CD4-positive, alpha-beta memory T cell (primary cell): Measurements from ENCODE around the gene RTP3. TPM values are rescaled to one million over a fixed set of nuclear protein-coding genes. Genes with fewer than 3 reads are reported as not detected.

ENCODE experiments used
- CTCF ChIA-PET: fragments of 350-600 bp; sonication (Branson Sonifier 250); formaldehyde crosslinking; loops from one replicate; lab custom pipeline; 2021; ENCODE audit warnings: inconsistent platforms; ENCODE audit not compliant: partially characterized antibody; lab: Charles Lee
- POLR2A ChIA-PET: fragments of 350-600 bp; sonication (Branson Sonifier 250); formaldehyde crosslinking; loops from one replicate; lab custom pipeline; 2021; ENCODE audit not compliant: partially characterized antibody; lab: Charles Lee
- DNase-seq, 5 donors: peaks; one replicate each; pipeline versions ENCODE4 v3.0.0 to v3.0.0-alpha.2; 2020 to 2022; ENCODE audit warnings: mixed read lengths in 1 of 5
- H3K27ac ChIP-seq: one replicate; pipeline ENCODE4 v1.7.0; 2013; ENCODE audit warnings: low read depth, low read length
- H3K27me3 ChIP-seq: 2 replicates; pipeline ENCODE4 v1.7.0; 2013; ENCODE audit warnings: mild to moderate bottlenecking, low read length, moderate library complexity; ENCODE audit not compliant: insufficient read depth
- H3K36me3 ChIP-seq: 2 replicates; pipeline ENCODE4 v1.7.0; 2013; ENCODE audit warnings: mild to moderate bottlenecking, low read length, moderate library complexity; ENCODE audit not compliant: insufficient read depth
- H3K4me1 ChIP-seq: 2 replicates; pipeline ENCODE4 v1.7.0; 2013; ENCODE audit warnings: mild to moderate bottlenecking, low read length, moderate library complexity; ENCODE audit not compliant: insufficient read depth
- H3K4me3 ChIP-seq, 2 donors: one replicate each; pipeline ENCODE4 v1.7.0; 2013; ENCODE audit warnings: low read length in 2 of 2, mild to moderate bottlenecking in 1 of 2
- H3K9me3 ChIP-seq, 2 donors: one replicate each; pipeline ENCODE4 v1.7.0; 2013; ENCODE audit warnings: low read length in 2 of 2, control low read depth in 1 of 2; ENCODE audit not compliant: control insufficient read depth in 1 of 2
- H3K27ac Mint-ChIP-seq, 7 donors: one replicate each; pipeline ENCODE4 v1.8.0; 2020 to 2021; ENCODE audit warnings: mixed read lengths in 7 of 7, mild to moderate bottlenecking in 6 of 7, inconsistent platforms in 3 of 7, moderate library complexity in 3 of 7
- H3K27me3 Mint-ChIP-seq, 2 donors: one replicate each; pipeline ENCODE4 v1.8.0; 2020 to 2021; ENCODE audit warnings: mixed read lengths in 2 of 2
- H3K36me3 Mint-ChIP-seq, 2 donors: one replicate each; pipeline ENCODE4 v1.8.0; 2020 to 2021; ENCODE audit warnings: mixed read lengths in 2 of 2, inconsistent platforms in 1 of 2, mild to moderate bottlenecking in 1 of 2
- H3K4me1 Mint-ChIP-seq, 4 donors: one replicate each; pipeline ENCODE4 v1.8.0; 2020 to 2021; ENCODE audit warnings: mixed read lengths in 4 of 4, mild to moderate bottlenecking in 1 of 4
- H3K4me3 Mint-ChIP-seq, 8 donors: one replicate each; pipeline ENCODE4 v1.8.0; 2020 to 2021; ENCODE audit warnings: mixed read lengths in 8 of 8, mild to moderate bottlenecking in 7 of 8, moderate library complexity in 6 of 8, inconsistent platforms in 3 of 8
- H3K9me3 Mint-ChIP-seq, 8 donors: one replicate each; pipeline ENCODE4 v1.8.0; 2020 to 2021; ENCODE audit warnings: mixed read lengths in 8 of 8, mild to moderate bottlenecking in 5 of 8, inconsistent platforms in 3 of 8, moderate library complexity in 1 of 8
- intact Hi-C: fragments of 100-400 bp; cut with micrococcal nuclease; formaldehyde crosslinking; loops from one replicate; pipeline ENCODE4 v1.15.1; 2023
- polyA plus RNA-seq, 2 donors: library from polyadenylated mRNA; unstranded; fragments of 300-500 nt; fragmentation: Illumina TruSeq; gene quantifications; one replicate each; pipeline ENCODE4 v1.2.3, GENCODE V29; 2021
- total RNA-seq, 2 experiments: library from RNA; stranded (reverse); gene quantifications; one replicate each; pipeline ENCODE4 v1.2.3, GENCODE V29; 2021

RTP3 gene
- total and polyA plus RNA-seq, 4 experiments from 2014 or later, result not detected

DNA sequence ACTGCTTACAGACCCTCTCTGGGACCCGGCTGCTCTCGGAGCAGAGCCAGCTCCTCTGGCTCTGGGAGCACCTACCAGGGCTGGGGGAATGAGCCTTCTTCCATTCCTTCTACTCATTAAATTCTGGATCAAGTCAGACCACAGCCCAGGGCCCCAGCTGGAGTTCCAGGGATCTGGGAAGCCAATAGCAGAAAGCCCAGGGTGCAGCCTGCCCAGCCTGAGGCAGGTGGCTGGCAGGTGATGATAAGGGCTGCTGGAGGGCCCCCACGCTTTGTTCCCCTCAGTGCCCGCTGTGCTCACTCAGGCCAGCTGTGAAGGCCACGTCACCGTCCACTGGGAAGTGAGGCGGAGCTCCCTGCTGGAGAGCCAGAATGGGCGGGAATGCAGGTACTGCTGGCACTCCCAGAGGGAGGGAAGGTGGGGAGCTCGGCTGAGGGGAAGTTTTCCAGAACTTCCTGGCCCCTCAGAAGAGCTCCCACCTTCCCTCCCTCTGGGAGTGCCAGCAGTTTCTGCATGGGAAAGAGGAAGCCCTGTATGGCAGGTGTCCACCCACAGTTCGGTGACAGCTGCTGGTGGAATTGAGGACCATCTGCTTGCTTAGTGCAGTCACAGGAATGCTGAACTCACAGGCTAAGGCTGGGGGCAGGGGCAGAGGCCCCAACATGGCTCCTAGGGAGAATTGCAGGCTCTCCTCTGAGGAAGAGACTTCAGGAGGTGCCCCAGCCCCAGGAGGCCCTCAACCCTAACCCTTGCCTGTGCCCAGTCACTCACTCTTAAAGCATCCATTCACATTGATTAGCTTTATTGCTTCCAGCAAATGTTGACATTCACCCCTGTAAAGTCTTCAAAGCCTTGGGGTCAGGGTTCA, 12.6 kb upstream of the RTP3 start:
- CTCF ChIA-PET, result interaction anchor here (1.3 to 12.2 kb wide), 4 partner anchors 9 to 146 kb away, joined by 3 to 331 read pairs (median 134); no protein-coding TSS in a partner anchor
- intact Hi-C loops, result no loop called here
- Mint-ChIP-seq H3K27me3 (peaks cover 0 to 5% of the 10 kb centered on the region in 2 donors), H3K27ac (no peak overlapping the region), H3K36me3 (no peaks in the 10 kb centered on the region), H3K4me1 (peaks cover 5 to 17% (median 13%) of the 10 kb centered on the region in 4 donors), H3K4me3 (no peak overlapping the region), H3K9me3 (no peaks in the 10 kb centered on the region)
- H3K27me3 ChIP-seq, result no peaks in the 10 kb centered on the region
- no peak overlapping the region for H3K27ac ChIP-seq
- POLR2A ChIA-PET, result no interaction called here
- no peaks in the 10 kb centered on the region for H3K9me3 ChIP-seq
- H3K4me3 ChIP-seq, result no peak overlapping the region
- H3K4me1 ChIP-seq, result peaks cover 14% of the 10 kb centered on the region
- H3K36me3 ChIP-seq, result no peaks in the 10 kb centered on the region
- DNase-seq, result no peak

DNA sequence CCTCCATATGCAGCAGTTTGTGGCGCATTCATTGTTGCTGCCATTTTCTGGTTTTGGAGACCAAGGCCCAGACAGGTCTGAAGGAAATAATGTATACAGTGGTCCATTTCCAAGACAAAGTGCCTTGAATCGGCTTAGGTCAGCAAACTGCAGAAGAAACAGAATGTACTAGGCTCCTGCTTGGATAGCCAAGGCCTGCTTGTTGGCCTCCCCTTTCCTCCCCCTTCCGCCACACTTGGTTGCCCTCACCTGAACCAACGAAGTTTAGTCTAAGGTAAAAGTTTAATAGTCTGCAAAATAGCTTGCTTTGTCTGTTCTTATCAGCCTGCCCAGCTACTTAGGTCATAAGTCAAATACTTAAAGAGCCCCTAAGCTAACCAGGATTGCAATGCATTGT, 12.0 kb upstream of the RTP3 start:
- ChIA-PET CTCF (interaction anchor here (1.3 to 12.2 kb wide), 3 partner anchors 74 to 145 kb away, joined by 3 to 331 read pairs (median 262); no protein-coding TSS in a partner anchor), POLR2A (no interaction called here)
- Mint-ChIP-seq H3K4me3 (no peak overlapping the region), H3K4me1 (peaks cover 5 to 17% (median 13%) of the 10 kb centered on the region in 4 donors), H3K9me3 (no peaks in the 10 kb centered on the region), H3K27ac (no peak overlapping the region), H3K36me3 (no peaks in the 10 kb centered on the region), H3K27me3 (no peaks in the 10 kb centered on the region)
- H3K27ac ChIP-seq, result no peak overlapping the region
- H3K27me3 ChIP-seq, result no peaks in the 10 kb centered on the region
- no peaks in the 10 kb centered on the region for H3K36me3 ChIP-seq
- H3K9me3 ChIP-seq, result no peaks in the 10 kb centered on the region
- H3K4me1 ChIP-seq, result peaks cover 18% of the 10 kb centered on the region
- no peak overlapping the region for H3K4me3 ChIP-seq
- intact Hi-C loops, result no loop called here
- DNase-seq, result no peak

DNA sequence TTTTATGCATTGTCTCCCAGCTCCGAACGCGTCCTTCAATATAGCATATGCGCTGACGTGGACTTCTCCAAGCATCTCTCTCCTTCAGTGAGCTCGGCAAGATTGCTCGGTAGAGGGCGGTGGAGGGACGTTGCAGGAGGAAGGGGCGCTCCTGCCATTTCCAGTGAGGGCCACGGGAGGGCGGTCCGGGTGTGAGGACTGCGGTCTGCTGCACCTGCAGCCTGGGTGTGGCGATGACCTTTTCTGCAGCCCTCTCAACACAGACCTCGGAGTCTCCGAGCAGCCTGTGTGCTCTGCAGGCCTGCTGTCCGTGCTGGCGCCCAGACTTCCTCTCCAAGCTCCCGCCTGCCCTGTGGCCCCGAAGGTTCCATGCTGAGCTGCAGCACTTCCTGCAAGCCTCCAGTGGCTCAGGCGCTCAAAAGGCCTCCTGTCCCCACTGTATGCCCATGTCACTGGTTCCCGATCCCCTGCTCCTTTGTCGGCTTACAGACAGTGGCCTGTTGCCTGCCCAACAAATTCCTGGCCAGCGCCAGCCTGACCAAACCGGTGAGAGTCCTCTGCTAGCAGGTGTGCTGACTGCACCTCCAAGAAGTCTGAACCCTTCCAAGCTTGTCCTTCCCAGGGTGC, 8.9 kb upstream of the RTP3 start:
- H3K9me3 Mint-ChIP-seq, result no peaks in the 10 kb centered on the region
- H3K4me1 Mint-ChIP-seq, result peaks cover 5 to 17% (median 14%) of the 10 kb centered on the region in 4 donors
- no peaks in the 10 kb centered on the region for H3K36me3 Mint-ChIP-seq
- peak; percentile 86 to 90 (median 88) for DNase-seq
- peak overlapping the region; percentile 23 to 38 for H3K4me3 ChIP-seq
- H3K36me3 ChIP-seq, result no peaks in the 10 kb centered on the region
- peaks cover 22% of the 10 kb centered on the region for H3K4me1 ChIP-seq
- intact Hi-C loops, result loop anchor here (1.0 kb wide), 3 partner anchors 49 to 141 kb away; no protein-coding TSS in a partner anchor
- ChIA-PET POLR2A (interaction anchor here (0.6 to 3.4 kb wide), 12 partner anchors 24 to 205 kb away, joined by 3 to 59 read pairs (median 4); partner anchors contain the start of genes ALS2CL and LTF), CTCF (interaction anchor here (0.6 to 12.2 kb wide), 57 partner anchors 8 to 881 kb away, joined by 3 to 331 read pairs (median 5); partner anchors contain the start of genes LRRC2 and RTP3)
- H3K27ac ChIP-seq, result no peak overlapping the region
- no peaks in the 10 kb centered on the region for H3K27me3 ChIP-seq
- H3K27me3 Mint-ChIP-seq, result no peaks in the 10 kb centered on the region
- no peaks in the 10 kb centered on the region for H3K9me3 ChIP-seq
- peak overlapping the region in 3 of 7 donors; percentile 36 to 64 (median 53) for H3K27ac Mint-ChIP-seq
- H3K4me3 Mint-ChIP-seq, result peak overlapping the region; percentile 57 to 80 (median 72)

DNA sequence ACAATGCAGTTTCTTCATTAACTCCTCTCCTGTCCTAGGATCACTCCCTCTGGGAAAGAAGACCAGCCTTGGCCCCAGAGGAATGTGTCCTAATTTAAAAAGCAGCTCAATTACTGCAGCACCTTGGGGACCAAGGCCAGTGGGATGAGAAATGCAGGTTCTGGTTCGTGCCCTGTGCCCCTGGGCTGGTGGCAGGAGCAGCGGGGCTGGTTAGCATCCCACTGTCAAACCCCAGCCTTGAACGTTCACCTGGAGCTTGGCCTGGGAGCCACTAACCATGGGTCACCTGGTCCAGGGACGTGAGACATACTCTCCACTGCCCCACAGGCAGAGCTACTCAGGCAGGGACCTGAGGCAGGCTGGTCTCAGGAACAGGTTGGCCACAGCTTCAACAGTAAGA, 8.4 kb upstream of the RTP3 start:
- peak overlapping the region in 6 of 8 donors; percentile 57 to 80 (median 75) for H3K4me3 Mint-ChIP-seq
- intact Hi-C loops, result no loop called here
- Histone ChIP-seq H3K27me3 (no peaks in the 10 kb centered on the region), H3K4me1 (peaks cover 22% of the 10 kb centered on the region), H3K27ac (no peak overlapping the region), H3K36me3 (no peaks in the 10 kb centered on the region), H3K4me3 (no peak overlapping the region), H3K9me3 (no peaks in the 10 kb centered on the region)
- no peaks in the 10 kb centered on the region for H3K36me3 Mint-ChIP-seq
- DNase-seq, result no peak
- ChIA-PET CTCF (interaction anchor here (0.8 to 12.2 kb wide), 40 partner anchors 8 to 830 kb away, joined by 3 to 331 read pairs (median 5); partner anchors contain the start of genes LRRC2 and RTP3), POLR2A (interaction anchor here (0.8 to 3.4 kb wide), 9 partner anchors 50 to 204 kb away, joined by 3 to 59 read pairs (median 5); partner anchors contain the start of gene ALS2CL)
- H3K4me1 Mint-ChIP-seq, result peaks cover 5 to 17% (median 14%) of the 10 kb centered on the region in 4 donors
- H3K27me3 Mint-ChIP-seq, result no peaks in the 10 kb centered on the region
- peak overlapping the region in 2 of 7 donors; percentile 53 to 85 for H3K27ac Mint-ChIP-seq
- H3K9me3 Mint-ChIP-seq, result no peaks in the 10 kb centered on the region

DNA sequence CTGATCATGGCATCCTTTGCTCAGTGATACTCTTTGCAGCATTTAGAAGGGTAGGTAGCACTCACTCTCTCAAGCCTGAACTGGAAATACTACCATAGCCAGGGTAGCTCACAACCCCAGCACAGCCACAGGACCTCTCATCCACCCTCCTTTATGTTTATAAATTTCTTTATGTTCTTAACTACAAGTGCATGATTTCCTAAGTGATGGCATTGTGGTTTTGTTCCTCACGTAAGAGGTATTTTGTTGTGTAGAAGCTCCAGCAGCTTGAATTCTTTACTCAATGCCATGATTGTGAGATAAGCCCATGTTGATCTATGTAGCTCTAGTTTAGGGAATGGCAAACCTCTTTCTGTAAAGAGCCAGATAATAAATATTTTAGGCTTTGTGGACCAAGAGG, 7.9 kb upstream of the RTP3 start:
- H3K4me1 Mint-ChIP-seq, result peaks cover 5 to 17% (median 14%) of the 10 kb centered on the region in 4 donors
- no peaks in the 10 kb centered on the region for H3K36me3 Mint-ChIP-seq
- Histone ChIP-seq H3K4me1 (peaks cover 22% of the 10 kb centered on the region), H3K9me3 (no peaks in the 10 kb centered on the region), H3K36me3 (no peaks in the 10 kb centered on the region), H3K4me3 (no peak overlapping the region), H3K27me3 (no peaks in the 10 kb centered on the region), H3K27ac (no peak overlapping the region)
- ChIA-PET CTCF (interaction anchor here (0.7 to 12.2 kb wide), 25 partner anchors 8 to 830 kb away, joined by 3 to 331 read pairs (median 5); partner anchors contain the start of genes LRRC2 and RTP3), POLR2A (interaction anchor here (0.6 to 3.4 kb wide), 5 partner anchors 49 to 513 kb away, joined by 3 to 59 read pairs (median 7); no protein-coding TSS in a partner anchor)
- no peaks in the 10 kb centered on the region for H3K27me3 Mint-ChIP-seq
- H3K27ac Mint-ChIP-seq, result no peak overlapping the region
- no peak for DNase-seq
- H3K4me3 Mint-ChIP-seq, result no peak overlapping the region
- intact Hi-C loops, result no loop called here
- no peaks in the 10 kb centered on the region for H3K9me3 Mint-ChIP-seq

DNA sequence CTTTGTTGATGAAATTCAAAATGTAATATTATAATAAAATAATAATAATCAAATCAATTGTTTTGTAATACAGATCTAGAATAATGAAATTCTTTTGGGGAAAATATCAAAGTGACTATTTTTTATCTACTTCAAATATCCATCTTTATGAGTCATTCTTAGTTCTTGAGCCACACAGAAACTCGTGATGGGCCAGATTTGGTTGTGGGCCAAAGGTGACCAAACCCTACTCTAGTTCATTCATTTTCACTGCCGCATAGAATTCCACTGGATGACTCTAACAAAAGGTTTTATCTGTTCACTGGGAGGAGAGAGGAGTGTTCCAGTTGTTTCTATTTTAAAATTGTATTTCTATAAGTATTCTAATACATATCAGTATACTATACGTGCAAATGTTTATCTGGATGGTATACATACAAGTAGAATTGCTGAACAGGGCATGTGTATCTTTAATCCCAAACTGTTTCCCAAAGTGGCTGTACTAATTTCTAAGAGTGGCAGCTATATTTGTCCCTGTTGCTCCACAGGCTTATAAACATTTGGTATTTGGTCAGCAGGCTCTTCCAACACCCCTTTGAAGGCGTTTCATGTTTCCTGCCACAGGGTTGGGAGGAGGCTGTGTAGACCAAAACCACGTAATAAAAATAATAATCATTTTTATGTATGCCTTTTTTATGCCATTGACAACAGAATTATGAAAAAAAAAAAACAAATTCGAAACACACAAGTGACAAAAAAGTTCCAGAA, 7.3 kb upstream of the RTP3 start:
- Mint-ChIP-seq H3K9me3 (no peaks in the 10 kb centered on the region), H3K4me3 (no peak overlapping the region), H3K4me1 (peaks cover 5 to 17% (median 14%) of the 10 kb centered on the region in 4 donors), H3K27me3 (no peaks in the 10 kb centered on the region), H3K27ac (no peak overlapping the region), H3K36me3 (no peaks in the 10 kb centered on the region)
- Histone ChIP-seq H3K36me3 (no peaks in the 10 kb centered on the region), H3K27me3 (no peaks in the 10 kb centered on the region), H3K4me1 (peaks cover 22% of the 10 kb centered on the region), H3K9me3 (no peaks in the 10 kb centered on the region), H3K4me3 (no peak overlapping the region), H3K27ac (no peak overlapping the region)
- intact Hi-C loops, result no loop called here
- ChIA-PET POLR2A (interaction anchor here (0.6 to 3.4 kb wide), 4 partner anchors 49 to 514 kb away, joined by 3 to 59 read pairs (median 26); no protein-coding TSS in a partner anchor), CTCF (interaction anchor here (0.7 to 12.2 kb wide), 13 partner anchors 8 to 205 kb away, joined by 3 to 331 read pairs (median 20); partner anchors contain the start of genes LRRC2 and RTP3)
- DNase-seq, result no peak
